Measurements from ENCODE around the gene SLC2A13.
"Not testable (repeated sequence)": the region's sequence is repeated elsewhere in the genome, so short reads cannot be mapped to it uniquely, and the experiment has no call there.

SLC2A13 gene

GRCh38 chr12:39812456-39812855, 293.4 kb downstream of the SLC2A13 start:
- DNase-seq (ENCODE audit: low read depth in 2 of 2), result not testable (repeated sequence)

- DNase-seq (ENCODE audit: low read depth in 2 of 2), result no peak
These were observed 298.8 kb downstream of the SLC2A13 start for GRCh38 chr12:39807043-39807442.

GRCh38 chr12:39805651-39806050, 300.2 kb downstream of the SLC2A13 start:
- DNase-seq (ENCODE audit: low read depth in 2 of 2), result no peak

GRCh38 chr12:39804898-39805297, 301.0 kb downstream of the SLC2A13 start:
- DNase-seq (ENCODE audit: low read depth in 2 of 2), result no peak

- DNase-seq (ENCODE audit: low read depth in 2 of 2), result no peak
These were observed 301.4 kb downstream of the SLC2A13 start for GRCh38 chr12:39804479-39804878.

- no peak for DNase-seq (ENCODE audit: low read depth in 2 of 2)
These were observed 302.7 kb downstream of the SLC2A13 start for GRCh38 chr12:39803151-39803550.

- no peak for DNase-seq (ENCODE audit: low read depth in 2 of 2)
These were observed 306.9 kb downstream of the SLC2A13 start for GRCh38 chr12:39798977-39799376.

GRCh38 chr12:39798429-39798828, 307.5 kb downstream of the SLC2A13 start:
- no peak for DNase-seq (ENCODE audit: low read depth in 2 of 2)

GRCh38 chr12:39795481-39795880, 310.4 kb downstream of the SLC2A13 start:
- no peak for DNase-seq (ENCODE audit: low read depth in 2 of 2)

GRCh38 chr12:39792938-39793337, 312.9 kb downstream of the SLC2A13 start:
- DNase-seq (ENCODE audit: low read depth in 2 of 2), result no peak

- DNase-seq (ENCODE audit: low read depth in 2 of 2), result no peak
These were observed 317.6 kb downstream of the SLC2A13 start for GRCh38 chr12:39788239-39788638.

- not testable (repeated sequence) for DNase-seq (ENCODE audit: low read depth in 2 of 2)
These were observed 320.1 kb downstream of the SLC2A13 start for GRCh38 chr12:39785814-39786213.

- DNase-seq (ENCODE audit: low read depth in 2 of 2), result no peak
These were observed 323.8 kb downstream of the SLC2A13 start for GRCh38 chr12:39782026-39782545.

GRCh38 chr12:39780913-39781446, 324.9 kb downstream of the SLC2A13 start:
- no peak for DNase-seq (ENCODE audit: low read depth in 2 of 2)

GRCh38 chr12:39780411-39780912, 325.4 kb downstream of the SLC2A13 start:
- no peak for DNase-seq (ENCODE audit: low read depth in 2 of 2)

- no peak for DNase-seq (ENCODE audit: low read depth in 2 of 2)
These were observed 326.0 kb downstream of the SLC2A13 start for GRCh38 chr12:39779768-39780340.

- DNase-seq (ENCODE audit: low read depth in 2 of 2), result no peak
These were observed 328.4 kb downstream of the SLC2A13 start for GRCh38 chr12:39777465-39777864.

GRCh38 chr12:39773266-39773665, 332.6 kb downstream of the SLC2A13 start:
- no peak for DNase-seq (ENCODE audit: low read depth in 2 of 2)

- no peak for DNase-seq (ENCODE audit: low read depth in 2 of 2)
These were observed 333.0 kb downstream of the SLC2A13 start for GRCh38 chr12:39772821-39773259.

GRCh38 chr12:39771456-39771855, 334.4 kb downstream of the SLC2A13 start:
- DNase-seq (ENCODE audit: low read depth in 2 of 2), result no peak

GRCh38 chr12:39764944-39765560, 340.8 kb downstream of the SLC2A13 start:
- no peak for DNase-seq (ENCODE audit: low read depth in 2 of 2)

- no peak for DNase-seq (ENCODE audit: low read depth in 2 of 2)
These were observed 342.1 kb downstream of the SLC2A13 start for GRCh38 chr12:39763890-39764169.
